Tibial nerve (tissue), 4 donors: Measurements from ENCODE around the gene ADK. TPM values are rescaled to one million over a fixed set of nuclear protein-coding genes. Genes with fewer than 3 reads are reported as not detected.

Source experiments
- DNase-seq, 2 donors: peaks; one replicate each; pipeline ENCODE4 v3.0.0-alpha.2; 2019; ENCODE audit warnings: low spot score in 2 of 2
- H3K27ac ChIP-seq, 4 donors: fragments of 200-600 bp; sonication (generic) in 3 of 4; one replicate each; pipeline ENCODE4 v1.5.1; 2017 to 2019; ENCODE audit warnings: mild to moderate bottlenecking in 1 of 4
- H3K27me3 ChIP-seq, 2 donors: fragments of 200-600 bp; sonication (generic) in 1 of 2; one replicate each; pipeline versions ENCODE4 v1.5.1 to v1.6.0; 2017 to 2019
- H3K36me3 ChIP-seq, 3 donors: fragments of 200-600 bp; sonication (generic); one replicate each; pipeline ENCODE4 v1.5.1; 2018 to 2019
- H3K4me1 ChIP-seq, 4 donors: fragments of 200-600 bp; sonication (generic) in 3 of 4; one replicate each; pipeline ENCODE4 v1.5.1; 2017 to 2019
- H3K4me3 ChIP-seq, 4 donors: fragments of 200-600 bp; sonication (generic) in 3 of 4; one replicate each; pipeline ENCODE4 v1.5.1; 2017 to 2019; ENCODE audit warnings: mild to moderate bottlenecking in 1 of 4, moderate library complexity in 1 of 4
- H3K9me3 ChIP-seq, 4 donors: fragments of 200-600 bp; sonication (generic) in 3 of 4; one replicate each; pipeline ENCODE4 v1.5.1; 2017 to 2019
- CTCF ChIP-seq, 5 experiments: fragments of 200-600 bp in 3 of 5; fragments of 450-650 bp in 2 of 5; sonication (generic) in 3 of 5; IDR thresholded peaks; one replicate each; pipeline ENCODE4 v1.5.1; 2016 to 2019; ENCODE audit warnings: antibody characterized with exemption in 5 of 5, mild to moderate bottlenecking in 3 of 5, moderate library complexity in 2 of 5
- EP300 ChIP-seq, 2 donors: sonication (generic); formaldehyde crosslinking; IDR thresholded peaks; one replicate each; pipeline ENCODE4 v1.6.1; 2017; ENCODE audit warnings: antibody characterized with exemption in 2 of 2, mild to moderate bottlenecking in 1 of 2
- POLR2A ChIP-seq, 2 donors: fragments of 450-650 bp; IDR thresholded peaks; one replicate each; pipeline ENCODE4 v1.6.1; 2017; ENCODE audit warnings: antibody characterized with exemption in 2 of 2, mild to moderate bottlenecking in 2 of 2, moderate library complexity in 2 of 2
- WGBS, 2 donors: methylation state at CpG; one replicate each; pipeline ENCODE4 v1.1.5; 2018; 5-methylcytosine and 5-hydroxymethylcytosine counted together
- total RNA-seq, 4 donors: library from RNA; depleted of rRNA; stranded (reverse); fragments of >200 nt; gene quantifications; one replicate each; pipeline ENCODE4 v1.1.0, GENCODE V29; 2016

Gene ADK
- total RNA-seq, 4 donors from 2014 or later: 28.2 to 50.9 (median 34.0) TPM

DNA sequence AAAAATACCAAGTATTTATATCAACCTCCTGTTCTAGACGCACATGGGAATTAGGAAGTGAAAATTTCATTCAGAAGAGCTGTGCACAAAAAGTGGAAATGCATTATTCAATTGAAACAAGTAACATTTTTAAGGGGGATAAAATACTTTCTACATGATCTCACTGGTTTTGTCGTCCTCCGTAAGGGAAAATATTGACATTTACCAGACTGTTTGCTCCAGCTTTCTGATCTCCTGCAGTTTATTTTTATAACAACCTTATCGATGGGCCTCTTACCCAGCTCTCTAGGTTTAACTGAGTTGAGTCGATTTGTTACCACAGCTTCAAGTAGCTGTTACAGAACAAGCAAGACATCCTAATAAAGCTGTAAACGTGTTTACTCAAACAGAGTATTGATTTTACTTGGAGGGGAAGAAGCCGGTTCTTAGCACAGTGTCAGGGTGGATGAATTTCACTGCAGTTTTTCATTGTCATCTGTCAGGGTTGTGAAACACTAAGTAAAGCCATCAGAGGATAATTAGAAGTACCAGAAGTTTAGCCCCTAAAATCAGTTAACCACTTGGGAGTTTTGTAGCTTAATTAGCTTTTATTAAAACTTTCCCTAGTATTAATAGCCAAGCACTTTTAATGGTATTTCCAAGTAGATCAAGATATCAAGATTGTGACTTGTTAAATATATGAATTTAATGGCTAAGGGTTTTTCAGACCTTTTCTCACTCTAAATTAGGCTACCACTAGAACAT is 532.8 kb downstream of the ADK start:
- DNase-seq: no peak
- Histone ChIP-seq H3K27me3 (no peaks in the 10 kb centered on the region), H3K36me3 (peaks cover 0 to 25% (median 0%) of the 10 kb centered on the region in 3 donors), H3K4me3 (no peak overlapping the region), H3K4me1 (no peaks in the 10 kb centered on the region), H3K9me3 (no peaks in the 10 kb centered on the region), H3K27ac (no peak overlapping the region)
- 29 to 37% methylated on average over 7 of the region's 7 CpGs for WGBS, 2 donors
- no peak for TF ChIP-seq POLR2A (IDR thresholded peaks at IDR 0.05)
- TF ChIP-seq CTCF (IDR thresholded peaks at IDR 0.05): no peak
- no peak for TF ChIP-seq EP300 (IDR thresholded peaks at IDR 0.05)

DNA sequence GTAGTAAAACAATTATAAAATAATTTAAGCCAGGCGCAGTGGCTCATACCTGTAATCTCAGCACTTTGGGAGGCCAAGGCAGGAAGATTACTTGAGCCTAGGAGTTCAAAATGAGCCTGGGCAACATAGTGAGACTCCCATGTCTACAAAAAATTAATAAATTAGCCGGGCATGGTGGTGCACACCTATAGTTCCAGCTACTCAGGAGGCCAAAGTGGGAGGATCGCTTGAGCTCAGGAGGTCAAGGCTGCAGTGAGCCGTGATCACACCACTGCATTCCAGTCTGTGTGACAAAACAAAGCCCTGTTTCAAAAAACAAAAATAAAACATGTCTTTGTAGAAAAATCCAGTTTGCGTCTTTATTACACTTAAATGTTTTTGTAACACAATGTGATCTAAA is 533.4 kb downstream of the ADK start:
- Histone ChIP-seq H3K27ac (no peak overlapping the region), H3K4me3 (no peak overlapping the region), H3K36me3 (peaks cover 0 to 25% (median 0%) of the 10 kb centered on the region in 3 donors), H3K27me3 (no peaks in the 10 kb centered on the region), H3K4me1 (no peaks in the 10 kb centered on the region), H3K9me3 (no peaks in the 10 kb centered on the region)
- WGBS, 2 donors: 70 to 81% methylated on average over 5 of the region's 5 CpGs
- TF ChIP-seq CTCF (IDR thresholded peaks at IDR 0.05) (no peak), EP300 (IDR thresholded peaks at IDR 0.05) (no peak), POLR2A (IDR thresholded peaks at IDR 0.05) (no peak)
- DNase-seq: no peak

GRCh38 chr10:74685564-74685963 is 534.5 kb downstream of the ADK start:
- 86% methylated on average over 1 of the region's 1 CpG for WGBS, 2 donors
- no peaks in the 10 kb centered on the region for H3K9me3 ChIP-seq
- no peak for DNase-seq
- no peak overlapping the region for H3K4me3 ChIP-seq
- H3K4me1 ChIP-seq: no peaks in the 10 kb centered on the region
- no peaks in the 10 kb centered on the region for H3K27me3 ChIP-seq
- peaks cover 0 to 25% (median 0%) of the 10 kb centered on the region in 3 donors for H3K36me3 ChIP-seq
- no peak for TF ChIP-seq EP300 (IDR thresholded peaks at IDR 0.05)
- TF ChIP-seq CTCF (IDR thresholded peaks at IDR 0.05): no peak
- TF ChIP-seq POLR2A (IDR thresholded peaks at IDR 0.05): no peak
- H3K27ac ChIP-seq: no peak overlapping the region

- no peak overlapping the region for H3K4me3 ChIP-seq
- TF ChIP-seq CTCF (IDR thresholded peaks at IDR 0.05) (no peak), EP300 (IDR thresholded peaks at IDR 0.05) (no peak), POLR2A (IDR thresholded peaks at IDR 0.05) (no peak)
- no peaks in the 10 kb centered on the region for H3K27me3 ChIP-seq
- 98 to 99% methylated on average over 4 of the region's 4 CpGs for WGBS, 2 donors
- no peaks in the 10 kb centered on the region for H3K4me1 ChIP-seq
- H3K27ac ChIP-seq: no peak overlapping the region
- no peak for DNase-seq
- H3K36me3 ChIP-seq: peaks cover 0 to 25% (median 0%) of the 10 kb centered on the region in 3 donors
- no peaks in the 10 kb centered on the region for H3K9me3 ChIP-seq
These were observed 539.4 kb downstream of the ADK start for GRCh38 chr10:74690393-74690792.

DNA sequence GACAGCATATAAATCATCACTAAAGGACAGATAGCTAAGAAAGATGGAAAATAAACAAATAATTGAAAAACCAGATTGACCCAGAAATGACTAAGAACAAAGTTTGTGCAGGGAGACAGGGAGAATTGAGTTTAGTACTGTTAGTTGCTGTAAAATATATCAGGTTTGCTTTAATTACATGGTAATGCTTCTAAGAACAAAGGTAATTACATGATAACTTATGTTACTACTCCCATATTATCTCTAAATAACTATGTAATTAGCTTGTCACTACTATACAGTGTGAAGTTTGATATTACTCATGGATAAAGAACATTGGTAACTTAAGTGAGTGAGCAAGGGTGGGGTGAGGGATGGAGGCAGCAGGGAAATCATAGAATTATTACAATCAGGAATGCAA is 540.1 kb downstream of the ADK start:
- Histone ChIP-seq H3K9me3 (no peaks in the 10 kb centered on the region), H3K4me3 (no peak overlapping the region), H3K27me3 (no peaks in the 10 kb centered on the region), H3K27ac (no peak overlapping the region), H3K4me1 (no peaks in the 10 kb centered on the region), H3K36me3 (peaks cover 0 to 18% (median 0%) of the 10 kb centered on the region in 3 donors)
- DNase-seq: no peak
- no peak for TF ChIP-seq EP300 (IDR thresholded peaks at IDR 0.05)
- no peak for TF ChIP-seq CTCF (IDR thresholded peaks at IDR 0.05)
- no peak for TF ChIP-seq POLR2A (IDR thresholded peaks at IDR 0.05)
